Putamen (tissue), 1 donor: Measurements from ENCODE around the gene SH3PXD2A.

Source experiments
- DNase-seq: peaks from one replicate; pipeline ENCODE4 v3.0.0-alpha.2; 2016; ENCODE audit warnings: low spot score

SH3PXD2A gene

DNA sequence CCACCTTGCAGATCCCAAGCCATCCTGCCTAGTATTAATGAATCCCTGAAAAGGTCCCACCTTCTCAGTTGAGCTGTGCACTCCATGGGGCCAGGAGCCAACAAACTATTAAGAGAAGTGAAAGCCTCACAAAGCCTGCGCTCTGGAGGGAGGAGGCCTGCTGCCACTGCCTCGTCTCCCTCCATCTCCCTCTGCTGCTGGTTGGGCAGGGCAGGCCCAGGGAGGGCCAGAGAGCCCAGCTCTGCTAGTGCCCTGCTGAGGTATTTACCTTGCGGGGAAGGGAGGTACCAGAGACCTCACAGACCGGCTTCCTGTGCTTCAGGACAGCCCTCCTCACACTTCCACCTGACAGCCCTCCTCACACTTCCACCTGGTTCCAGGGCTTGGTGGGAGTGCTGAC is 171.5 kb downstream of the SH3PXD2A start:
- DNase-seq = no peak

- no peak for DNase-seq
Measured at GRCh38 chr10:103682631-103683030, 172.7 kb downstream of the SH3PXD2A start.

- no peak for DNase-seq
Measured at GRCh38 chr10:103681617-103682399, 173.6 kb downstream of the SH3PXD2A start.

DNA sequence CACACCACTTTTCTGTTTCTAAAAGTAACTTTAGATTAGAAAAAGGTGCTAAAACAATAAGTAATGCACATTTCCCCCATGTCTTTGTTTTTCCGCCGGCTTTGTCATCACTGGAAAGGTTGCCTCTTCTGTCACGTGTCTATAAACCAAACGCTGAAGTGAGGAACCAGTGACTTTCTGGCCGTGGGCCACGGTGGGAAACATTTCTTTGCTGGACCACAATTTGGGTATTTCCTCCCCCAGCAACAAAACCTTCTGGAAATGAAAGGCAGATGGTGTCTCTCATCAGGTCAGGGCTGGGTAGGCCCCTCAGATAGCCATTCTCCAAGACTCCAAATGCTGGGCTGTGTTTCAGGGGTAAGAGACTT is 174.5 kb downstream of the SH3PXD2A start:
- no peak for DNase-seq

- DNase-seq = no peak
Measured at GRCh38 chr10:103679096-103679790, 176.1 kb downstream of the SH3PXD2A start.

DNA sequence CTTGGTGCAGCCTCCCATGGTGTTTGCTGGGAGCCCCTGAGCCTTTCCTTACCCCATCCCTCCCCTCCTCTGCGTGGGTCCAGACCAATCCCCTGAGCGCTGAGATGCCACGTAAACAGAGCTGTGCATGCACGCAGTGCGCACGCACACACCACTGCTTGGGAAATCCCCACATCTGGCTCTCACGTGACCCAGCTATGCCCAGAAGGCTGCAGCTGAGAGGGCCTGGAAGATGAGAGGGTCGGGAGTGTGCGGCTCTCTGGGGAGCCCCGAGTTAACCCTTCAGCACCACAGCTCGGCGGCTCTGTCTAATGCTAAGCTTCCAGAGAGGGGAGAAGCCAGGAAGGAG is 177.2 kb downstream of the SH3PXD2A start:
- DNase-seq = peak; percentile 84

- DNase-seq = no peak
Measured at GRCh38 chr10:103677486-103678177, 177.7 kb downstream of the SH3PXD2A start.

DNA sequence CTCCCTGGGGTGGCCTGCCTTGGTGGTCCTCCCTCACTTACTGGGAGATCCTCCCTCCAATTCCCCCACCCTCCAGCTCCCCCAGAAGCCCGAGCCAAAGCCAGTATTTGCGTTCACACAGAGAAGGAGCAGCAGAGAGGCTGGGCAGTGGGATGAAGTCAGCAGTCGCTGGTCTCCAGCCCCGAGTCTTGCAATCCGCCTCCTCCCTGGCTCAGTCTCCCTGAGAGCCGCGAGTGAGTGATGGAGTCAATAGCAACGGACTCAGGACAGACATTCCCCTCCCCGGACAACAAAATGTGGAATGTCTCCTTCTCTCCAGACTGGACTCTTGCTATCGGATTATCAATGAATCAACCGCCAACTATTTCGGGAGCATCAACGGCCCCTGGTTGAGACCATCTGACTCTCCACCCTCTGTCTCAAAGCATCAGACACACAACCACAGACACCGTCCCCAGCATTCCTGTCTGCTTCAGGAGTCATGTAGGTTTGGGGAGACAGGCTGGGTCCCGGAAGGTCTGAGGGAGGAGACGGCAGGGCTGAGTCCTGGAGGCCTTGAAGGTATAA is 178.4 kb downstream of the SH3PXD2A start:
- DNase-seq = no peak

GRCh38 chr10:103676058-103676785 is 179.2 kb downstream of the SH3PXD2A start:
- no peak for DNase-seq

DNA sequence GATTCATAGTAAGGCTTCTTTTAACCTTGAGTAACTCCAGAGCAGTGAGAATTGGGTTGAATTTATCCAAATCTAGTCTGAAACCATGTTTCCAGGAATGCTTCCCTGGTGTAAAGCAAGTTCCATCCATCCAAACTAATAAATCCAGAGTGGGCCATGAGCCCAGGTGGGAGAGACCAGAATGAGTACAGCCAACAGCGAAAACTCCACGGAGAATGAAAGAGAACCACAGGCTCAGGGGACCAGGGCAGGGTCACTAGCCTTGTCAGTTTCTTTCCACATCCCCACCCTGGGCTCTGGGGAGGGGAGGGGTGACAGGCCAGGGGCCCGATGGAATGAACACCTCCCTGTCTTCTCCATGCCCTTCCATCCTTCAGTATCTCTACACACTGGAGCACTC is 181.8 kb downstream of the SH3PXD2A start:
- no peak for DNase-seq

DNA sequence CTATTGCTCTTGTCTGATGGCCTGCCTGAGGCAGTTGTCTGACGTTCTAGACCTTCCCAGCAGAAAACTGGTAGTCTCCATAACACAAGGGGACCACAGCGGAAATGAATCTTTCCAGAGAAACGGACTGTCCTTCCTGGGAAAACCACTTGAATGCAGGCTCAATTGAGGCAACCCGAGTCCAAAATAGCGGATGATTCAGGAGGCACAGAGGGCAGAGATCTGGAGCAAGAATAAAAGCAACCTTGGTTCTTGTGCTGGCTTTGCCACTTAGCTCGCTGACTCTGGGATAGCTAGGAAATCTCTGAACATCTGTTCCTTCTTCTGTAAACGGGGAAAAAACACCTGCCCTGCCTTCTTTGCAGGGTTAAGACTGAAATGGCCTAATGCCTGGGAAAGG is 183.0 kb downstream of the SH3PXD2A start:
- DNase-seq = no peak

GRCh38 chr10:103671126-103671895 is 184.1 kb downstream of the SH3PXD2A start:
- DNase-seq = no peak

GRCh38 chr10:103669944-103670343 is 185.4 kb downstream of the SH3PXD2A start:
- no peak for DNase-seq

- no peak for DNase-seq
Measured at GRCh38 chr10:103669243-103669929, 186.0 kb downstream of the SH3PXD2A start.

GRCh38 chr10:103668351-103669242 is 186.8 kb downstream of the SH3PXD2A start:
- no peak for DNase-seq

- DNase-seq = no peak
Measured at GRCh38 chr10:103667356-103667755, 188.0 kb downstream of the SH3PXD2A start.

GRCh38 chr10:103666762-103667150 is 188.6 kb downstream of the SH3PXD2A start:
- no peak for DNase-seq

DNA sequence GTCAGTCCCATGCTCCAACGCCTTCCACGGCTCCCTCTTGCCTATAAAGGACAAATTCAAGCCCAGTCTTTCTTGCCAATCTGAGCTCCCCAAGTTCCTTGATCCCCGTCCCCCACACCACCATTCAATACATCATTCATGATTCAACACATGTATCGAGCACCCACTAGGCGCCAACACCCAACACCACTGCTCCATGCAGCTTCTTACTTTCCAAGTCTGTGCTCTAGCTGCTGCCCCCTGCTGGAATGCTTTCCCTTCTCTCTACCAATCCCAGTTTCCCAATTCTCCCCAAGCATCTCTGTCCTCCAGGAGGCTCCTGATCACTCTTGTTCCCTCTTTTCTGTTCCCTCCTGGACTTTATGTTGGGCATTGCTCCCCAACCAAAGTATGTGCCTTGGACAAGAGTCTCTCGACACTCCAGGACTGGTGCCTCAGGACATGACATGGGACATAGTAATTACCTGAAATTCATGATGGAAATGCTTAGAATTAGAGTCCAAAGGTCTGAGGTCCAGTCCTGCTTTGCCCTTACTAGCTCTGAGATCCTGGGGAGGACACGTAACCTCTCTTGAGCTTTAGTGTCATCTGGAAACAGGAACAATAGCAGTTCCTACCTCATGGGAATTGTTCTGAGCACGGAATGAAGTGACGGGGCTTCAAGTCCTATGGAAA is 189.2 kb downstream of the SH3PXD2A start:
- no peak for DNase-seq
